HFFc6 (cell line): Measurements from ENCODE around the gene AKTIP. TPM values are rescaled to one million over a fixed set of nuclear protein-coding genes. Genes with fewer than 3 reads are reported as not detected.

Source experiments
- DNase-seq: peaks from one replicate; pipeline ENCODE4 v3.0.0-alpha.2; 2018
- H3K27ac Mint-ChIP-seq: 2 replicates; pipeline ENCODE4 v1.8.0; 2020; ENCODE audit warnings: mild to moderate bottlenecking, mixed read lengths
- H3K27me3 Mint-ChIP-seq: 2 replicates; pipeline ENCODE4 v1.8.0; 2021; ENCODE audit warnings: mild to moderate bottlenecking, moderate library complexity, mixed read lengths; ENCODE audit not compliant: insufficient read depth
- H3K36me3 Mint-ChIP-seq: 2 replicates; pipeline ENCODE4 v1.8.0; 2021; ENCODE audit warnings: low read depth, mixed read lengths
- H3K4me1 Mint-ChIP-seq: 2 replicates; pipeline ENCODE4 v1.8.0; 2020; ENCODE audit warnings: low read depth, mixed read lengths
- H3K4me3 Mint-ChIP-seq: 2 replicates; pipeline ENCODE4 v1.8.0; 2020; ENCODE audit warnings: mild to moderate bottlenecking, moderate library complexity, mixed read lengths
- H3K9me3 Mint-ChIP-seq: 2 replicates; pipeline ENCODE4 v1.8.0; 2020; ENCODE audit warnings: mild to moderate bottlenecking, mixed read lengths
- CTCF ChIP-seq: fragments of 200-600 bp; sonication (generic); IDR thresholded peaks from 2 replicates; pipeline ENCODE4 v1.5.0; 2021; ENCODE audit warnings: antibody characterized with exemption, mild to moderate bottlenecking
- total RNA-seq, 6 experiments: library from RNA; stranded (reverse); fragmentation: NEBNext Ultra II Directional; extraction: Animal tissue kit (Norgen Biotek cat#: 25700); gene quantifications; 2 replicates in 1 of 6; 3 replicates in 5 of 6; pipeline ENCODE4 v1.2.3, GENCODE V29; 2021

AKTIP gene
- total RNA-seq, 6 experiments from 2014 or later, result 17.5 to 21.1 (median 19.6) TPM

GRCh38 chr16:53530046-53530445, 27.0 kb upstream of the AKTIP start:
- no peak for DNase-seq
- no peaks in the 10 kb centered on the region for H3K36me3 Mint-ChIP-seq
- H3K9me3 Mint-ChIP-seq, result no peaks in the 10 kb centered on the region; the same call in 1 of the 2 replicates
- no peaks in the 10 kb centered on the region for H3K4me1 Mint-ChIP-seq
- TF ChIP-seq CTCF, result no peak
- H3K4me3 Mint-ChIP-seq, result no peak overlapping the region
- H3K27ac Mint-ChIP-seq, result no peak overlapping the region
- peaks cover 18% of the 10 kb centered on the region for H3K27me3 Mint-ChIP-seq

- TF ChIP-seq CTCF, result no peak
- Mint-ChIP-seq H3K9me3 (no peaks in the 10 kb centered on the region; the same call in 1 of the 2 replicates), H3K4me1 (no peaks in the 10 kb centered on the region), H3K27ac (no peak overlapping the region), H3K4me3 (no peak overlapping the region), H3K36me3 (no peaks in the 10 kb centered on the region), H3K27me3 (peaks cover 18% of the 10 kb centered on the region)
- DNase-seq, result no peak
These were observed 26.5 kb upstream of the AKTIP start for GRCh38 chr16:53529513-53529912.

- H3K4me3 Mint-ChIP-seq, result no peak overlapping the region
- no peaks in the 10 kb centered on the region; the same call in 1 of the 2 replicates for H3K9me3 Mint-ChIP-seq
- no peak overlapping the region for H3K27ac Mint-ChIP-seq
- no peaks in the 10 kb centered on the region for H3K36me3 Mint-ChIP-seq
- DNase-seq, result no peak
- H3K4me1 Mint-ChIP-seq, result no peaks in the 10 kb centered on the region
- H3K27me3 Mint-ChIP-seq, result peaks cover 18% of the 10 kb centered on the region
- TF ChIP-seq CTCF, result no peak
These were observed 25.8 kb upstream of the AKTIP start for GRCh38 chr16:53528797-53529196.

GRCh38 chr16:53523971-53524548, 21.1 kb upstream of the AKTIP start:
- H3K36me3 Mint-ChIP-seq, result no peaks in the 10 kb centered on the region
- H3K9me3 Mint-ChIP-seq, result no peaks in the 10 kb centered on the region
- no peak for DNase-seq
- TF ChIP-seq CTCF, result no peak
- no peak overlapping the region for H3K27ac Mint-ChIP-seq
- H3K4me3 Mint-ChIP-seq, result no peak overlapping the region
- H3K27me3 Mint-ChIP-seq, result peaks cover 8% of the 10 kb centered on the region
- peaks cover 11% of the 10 kb centered on the region for H3K4me1 Mint-ChIP-seq

- DNase-seq, result no peak
- H3K27me3 Mint-ChIP-seq, result peaks cover 12% of the 10 kb centered on the region
- no peaks in the 10 kb centered on the region for H3K9me3 Mint-ChIP-seq
- TF ChIP-seq CTCF, result no peak
- no peak overlapping the region for H3K4me3 Mint-ChIP-seq
- H3K27ac Mint-ChIP-seq, result no peak overlapping the region
- H3K36me3 Mint-ChIP-seq, result no peaks in the 10 kb centered on the region
- peaks cover 19% of the 10 kb centered on the region for H3K4me1 Mint-ChIP-seq
These were observed 20.3 kb upstream of the AKTIP start for GRCh38 chr16:53523126-53523804.
